Neural cell (in vitro differentiated cells): ENCODE measurements around the gene NTHL1. TPM values are rescaled to one million over a fixed set of nuclear protein-coding genes. Genes with fewer than 3 reads are reported as not detected.
"Not testable (repeated sequence)": the region's sequence is repeated elsewhere in the genome, so short reads cannot be mapped to it uniquely, and the experiment has no call there.

Source experiments
- H2AFZ ChIP-seq: fragments of 200-600, 300-800 bp; sonication (generic), shearing (Covaris generic); 2 replicates; pipeline ENCODE4 v1.6.0; 2014; ENCODE audit warnings: low read depth, mild to moderate bottlenecking, antibody characterized with exemption, low read length, moderate library complexity
- H3F3A ChIP-seq: fragments of 200-600 bp; shearing (Covaris generic); 2 replicates; pipeline ENCODE4 v1.6.1; 2016; ENCODE audit warnings: mild to moderate bottlenecking, moderate library complexity, mixed read lengths, antibody characterized with exemption, low read length; ENCODE audit not compliant: insufficient read depth, poor library complexity, severe bottlenecking
- H3K27ac ChIP-seq: fragments of 200-600, 300-800 bp; sonication (generic), shearing (Covaris generic); 2 replicates; pipeline ENCODE4 v1.5.1; 2014; ENCODE audit warnings: mild to moderate bottlenecking, low read length, moderate library complexity
- H3K27me3 ChIP-seq: fragments of 300-800, 200-600 bp; sonication (generic), shearing (Covaris generic); 2 replicates; pipeline ENCODE4 v1.6.0; 2014; ENCODE audit warnings: mild to moderate bottlenecking, low read depth, low read length, moderate library complexity; ENCODE audit not compliant: insufficient read depth
- H3K36me3 ChIP-seq: fragments of 300-800, 200-600 bp; sonication (generic), shearing (Covaris generic); 2 replicates; pipeline ENCODE4 v1.5.1; 2014; ENCODE audit warnings: mild to moderate bottlenecking, antibody characterized with exemption, low read length, moderate library complexity; ENCODE audit not compliant: insufficient read depth
- H3K4me2 ChIP-seq: fragments of 300-800, 200-600 bp; sonication (generic), shearing (Covaris generic); 2 replicates; pipeline ENCODE4 v1.6.0; 2014; ENCODE audit warnings: mild to moderate bottlenecking, low read length
- H3K4me3 ChIP-seq: fragments of 300-800, 200-600 bp; sonication (generic), shearing (Covaris generic); 2 replicates; pipeline ENCODE4 v1.5.1; 2014; ENCODE audit warnings: mild to moderate bottlenecking, low read length, moderate library complexity
- H3K79me2 ChIP-seq: fragments of 200-600 bp; shearing (Covaris generic); replicated peaks from 2 replicates; pipeline ENCODE4 v1.6.0; 2014; ENCODE audit warnings: mild to moderate bottlenecking, low read length, moderate library complexity; ENCODE audit not compliant: insufficient read depth
- H3K9ac ChIP-seq: fragments of 300-800, 200-600 bp; sonication (generic), shearing (Covaris generic); 2 replicates; pipeline ENCODE4 v1.6.1; 2016; ENCODE audit warnings: mild to moderate bottlenecking, low read length, mixed read lengths
- H3K9me2 ChIP-seq: fragments of 200-600 bp; shearing (Covaris generic); 2 replicates; pipeline ENCODE4 v1.6.1; 2016; ENCODE audit warnings: mild to moderate bottlenecking, low read length, mixed read lengths; ENCODE audit not compliant: insufficient read depth
- H3K9me3 ChIP-seq: fragments of 200-600, 300-800 bp; sonication (generic), shearing (Covaris generic); 2 replicates; pipeline ENCODE4 v1.6.1; 2016; ENCODE audit warnings: mild to moderate bottlenecking, mixed run types, low read length, moderate library complexity, mixed read lengths
- H4K20me1 ChIP-seq: fragments of 200-600 bp; shearing (Covaris generic); 2 replicates; pipeline ENCODE4 v1.6.1; 2016; ENCODE audit warnings: mild to moderate bottlenecking, mixed run types; ENCODE audit not compliant: insufficient read depth
- CTCF ChIP-seq: fragments of 450-650 bp; IDR thresholded peaks from 2 replicates; pipeline ENCODE4 v1.5.1; 2014; ENCODE audit warnings: antibody characterized with exemption, mild to moderate bottlenecking, moderate library complexity; ENCODE audit not compliant: poor library complexity, severe bottlenecking
- EP300 ChIP-seq: fragments of 450-650 bp; conservative IDR thresholded peaks from 2 replicates; pipeline ENCODE4 v1.6.1; 2014; ENCODE audit warnings: antibody characterized with exemption, mild to moderate bottlenecking, moderate library complexity; ENCODE audit not compliant: poor library complexity, severe bottlenecking
- EZH2 ChIP-seq: fragments of 200-600, 300-800 bp; shearing (Covaris generic), sonication (generic); IDR thresholded peaks from 2 replicates; pipeline ENCODE4 v1.6.1; 2014; ENCODE audit warnings: antibody characterized with exemption, low read length, borderline replicate concordance, mild to moderate bottlenecking; ENCODE audit not compliant: insufficient read depth, poor library complexity, severe bottlenecking
- MXI1 ChIP-seq: fragments of 450-650 bp; conservative IDR thresholded peaks from 2 replicates; pipeline ENCODE4 v1.6.1; 2014; ENCODE audit warnings: antibody characterized with exemption, mild to moderate bottlenecking; ENCODE audit not compliant: poor library complexity, severe bottlenecking
- POLR2AphosphoS5 ChIP-seq: IDR thresholded peaks from 2 replicates; pipeline ENCODE4 v1.6.1; 2012
- RAD21 ChIP-seq: fragments of 450-650 bp; conservative IDR thresholded peaks from 2 replicates; pipeline ENCODE4 v1.6.1; 2014; ENCODE audit warnings: antibody characterized with exemption, mild to moderate bottlenecking, moderate library complexity
- polyA plus RNA-seq: library from polyadenylated mRNA; depleted of rRNA; stranded (reverse); fragments of >200 nt; gene quantifications from 2 replicates; pipeline ENCODE4 v1.2.3, GENCODE V29; 2014

The NTHL1 gene
- polyA plus RNA-seq, 1 donor from 2014 or later = 43.1 TPM

GRCh38 chr16:2015117-2015946 lies 32.3 kb downstream of the NTHL1 start:
- H3K9me2 ChIP-seq = no peaks in the 10 kb centered on the region

GRCh38 chr16:2013527-2013926 lies 34.1 kb downstream of the NTHL1 start:
- Histone ChIP-seq H4K20me1 (no peaks in the 10 kb centered on the region), H3K36me3 (no peaks in the 10 kb centered on the region), H3K9me2 (no peaks in the 10 kb centered on the region), H3K27me3 (peaks cover 10% of the 10 kb centered on the region), H3F3A (no peaks in the 10 kb centered on the region), H3K9me3 (no peaks in the 10 kb centered on the region), H3K4me3 (no peak overlapping the region), H3K79me2 (peaks cover 14% of the 10 kb centered on the region), H3K4me2 (no peak overlapping the region), H2AFZ (no peak overlapping the region), H3K9ac (no peak overlapping the region), H3K27ac (no peak overlapping the region)
- TF ChIP-seq EZH2 (no peak), POLR2AphosphoS5 (no peak), MXI1 (no peak), EP300 (no peak), RAD21 (no peak)

More at GRCh38 chr16:2015117-2015946, 32.3 kb downstream of the NTHL1 start:
- H3K36me3 ChIP-seq = no peaks in the 10 kb centered on the region
- H2AFZ ChIP-seq = no peak overlapping the region
- no peak overlapping the region for H3K27ac ChIP-seq
- peaks cover 26% of the 10 kb centered on the region for H3K27me3 ChIP-seq
- H3K79me2 ChIP-seq = peaks cover 3% of the 10 kb centered on the region
- H3K4me2 ChIP-seq = no peak overlapping the region
- no peaks in the 10 kb centered on the region for H3K9me3 ChIP-seq
- H3F3A ChIP-seq = no peaks in the 10 kb centered on the region
- H3K9ac ChIP-seq = no peak overlapping the region
- no peaks in the 10 kb centered on the region for H4K20me1 ChIP-seq
- no peak overlapping the region for H3K4me3 ChIP-seq
- TF ChIP-seq CTCF = no peak

GRCh38 chr16:2011726-2012125 lies 35.9 kb downstream of the NTHL1 start:
- peaks cover 32% of the 10 kb centered on the region for H3K79me2 ChIP-seq
- not testable (repeated sequence) for H3K36me3 ChIP-seq, H3K27me3 ChIP-seq, H3K9me2 ChIP-seq, H3K27ac ChIP-seq, H3K9ac ChIP-seq, H3K4me2 ChIP-seq, H4K20me1 ChIP-seq, H2AFZ ChIP-seq, H3K9me3 ChIP-seq, H3K4me3 ChIP-seq, H3F3A ChIP-seq
